HG03039 (cell line): Measurements from ENCODE around the gene RALGAPA2.

Experiments
- ATAC-seq: cut with Tn5 transposase; IDR thresholded peaks from one replicate; pipeline ENCODE4 v1.9.1; 2021; ENCODE audit warnings: mild to moderate bottlenecking, moderate library complexity; ENCODE audit not compliant: unreplicated experiment

Gene RALGAPA2

GRCh38 chr20:20687319-20687718 lies 25.1 kb downstream of the RALGAPA2 start:
- no peak for ATAC-seq

GRCh38 chr20:20685635-20686034 lies 26.8 kb downstream of the RALGAPA2 start:
- ATAC-seq = no peak

- ATAC-seq = no peak
Observed at GRCh38 chr20:20683481-20684321, 28.7 kb downstream of the RALGAPA2 start.

- ATAC-seq = no peak
Observed at GRCh38 chr20:20683020-20683419, 29.4 kb downstream of the RALGAPA2 start.

- ATAC-seq = peak; percentile 66
Observed at GRCh38 chr20:20680991-20681508, 31.4 kb downstream of the RALGAPA2 start.

- no peak for ATAC-seq
Observed at GRCh38 chr20:20679316-20679715, 33.1 kb downstream of the RALGAPA2 start.

GRCh38 chr20:20677186-20677585 lies 35.3 kb downstream of the RALGAPA2 start:
- ATAC-seq = no peak

GRCh38 chr20:20668639-20669038 lies 43.8 kb downstream of the RALGAPA2 start:
- ATAC-seq = peak; percentile 98

- no peak for ATAC-seq
Observed at GRCh38 chr20:20666359-20666758, 46.1 kb downstream of the RALGAPA2 start.

GRCh38 chr20:20665606-20666332 lies 46.7 kb downstream of the RALGAPA2 start:
- ATAC-seq = no peak

GRCh38 chr20:20664795-20665589 lies 47.5 kb downstream of the RALGAPA2 start:
- ATAC-seq = peak; percentile 42

GRCh38 chr20:20663841-20664240 lies 48.6 kb downstream of the RALGAPA2 start:
- ATAC-seq = no peak

- ATAC-seq = no peak
Observed at GRCh38 chr20:20658871-20659431, 53.5 kb downstream of the RALGAPA2 start.

GRCh38 chr20:20658123-20658522 lies 54.3 kb downstream of the RALGAPA2 start:
- ATAC-seq = no peak

GRCh38 chr20:20657092-20657491 lies 55.4 kb downstream of the RALGAPA2 start:
- no peak for ATAC-seq

- ATAC-seq = no peak
Observed at GRCh38 chr20:20655883-20656282, 56.6 kb downstream of the RALGAPA2 start.

GRCh38 chr20:20649945-20650344 lies 62.5 kb downstream of the RALGAPA2 start:
- no peak for ATAC-seq

- ATAC-seq = no peak
Observed at GRCh38 chr20:20643927-20644326, 68.5 kb downstream of the RALGAPA2 start.

GRCh38 chr20:20641783-20642182 lies 70.7 kb downstream of the RALGAPA2 start:
- ATAC-seq = no peak

GRCh38 chr20:20638878-20639277 lies 73.6 kb downstream of the RALGAPA2 start:
- no peak for ATAC-seq
